Pulmonary artery endothelial cell (primary cell): ENCODE results near the gene GJE1. TPM values are rescaled to one million over a fixed set of nuclear protein-coding genes. Genes with fewer than 3 reads are reported as not detected.

Experiments used
- DNase-seq: peaks from one replicate; pipeline ENCODE4 v3.0.0-alpha.2; 2011; ENCODE audit warnings: low read depth, low spot score
- total RNA-seq: library from RNA; depleted of rRNA; stranded (reverse); fragments of >200 nt; gene quantifications from 2 replicates; pipeline ENCODE4 v1.2.3, GENCODE V29; 2014

GJE1 gene
- total RNA-seq, 1 donor from 2014 or later = not detected

DNA sequence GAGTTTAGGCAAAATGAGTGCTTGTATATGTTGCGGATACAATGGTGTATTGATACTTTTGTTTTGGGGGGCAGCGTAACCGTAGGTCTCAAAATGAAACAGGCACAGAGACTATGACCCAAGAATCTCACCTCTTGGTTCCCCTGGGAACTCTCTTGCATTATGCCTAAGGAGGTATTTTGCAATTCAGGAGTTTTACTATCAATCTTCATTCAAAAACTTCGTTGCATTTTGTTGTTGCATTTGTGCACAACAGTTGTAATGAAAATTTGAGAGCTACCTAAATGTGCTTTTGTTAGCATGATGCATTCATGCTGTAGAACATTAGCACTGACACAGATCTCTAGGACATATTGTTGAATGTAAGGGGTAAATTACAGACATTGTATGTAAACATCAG is 32.5 kb downstream of the GJE1 start:
- DNase-seq = no peak

DNA sequence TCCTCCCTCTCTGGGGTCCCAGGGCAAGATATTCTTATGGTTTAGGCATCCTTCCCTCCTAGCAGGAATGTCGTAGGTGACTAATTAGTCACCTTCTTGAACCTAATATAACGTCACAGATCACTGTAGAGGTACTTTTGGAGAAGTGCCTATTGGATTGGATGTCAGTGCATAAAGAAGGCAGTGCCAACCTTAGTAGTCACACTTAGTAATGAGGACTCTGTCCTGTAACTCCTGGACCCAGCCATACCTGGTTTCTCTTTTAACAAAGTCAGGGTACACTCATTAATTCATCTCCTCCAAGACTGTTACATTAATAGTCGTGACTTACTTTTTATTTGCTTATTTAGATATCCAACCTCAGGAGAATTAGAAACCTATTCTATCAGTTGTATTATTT is 34.3 kb downstream of the GJE1 start:
- DNase-seq = no peak

DNA sequence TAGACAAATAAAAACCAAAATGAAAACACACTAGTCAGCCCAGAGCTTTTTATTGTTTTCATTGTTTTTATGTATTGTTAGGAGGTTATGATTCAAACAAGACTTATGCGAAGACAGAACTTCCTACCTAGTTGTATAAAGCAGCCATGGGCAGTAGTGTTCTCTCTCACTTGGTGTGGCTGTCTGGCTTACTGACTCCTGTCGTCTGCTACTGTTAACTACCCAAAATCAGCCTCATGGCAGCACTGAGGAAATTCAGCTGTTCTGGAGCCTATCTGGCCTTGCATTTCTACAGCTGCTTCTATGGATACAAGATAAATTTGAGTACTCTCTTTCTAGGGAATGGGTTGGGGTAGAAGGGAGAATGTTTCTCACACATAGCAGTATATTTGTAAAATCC is 34.8 kb downstream of the GJE1 start:
- DNase-seq = no peak

DNA sequence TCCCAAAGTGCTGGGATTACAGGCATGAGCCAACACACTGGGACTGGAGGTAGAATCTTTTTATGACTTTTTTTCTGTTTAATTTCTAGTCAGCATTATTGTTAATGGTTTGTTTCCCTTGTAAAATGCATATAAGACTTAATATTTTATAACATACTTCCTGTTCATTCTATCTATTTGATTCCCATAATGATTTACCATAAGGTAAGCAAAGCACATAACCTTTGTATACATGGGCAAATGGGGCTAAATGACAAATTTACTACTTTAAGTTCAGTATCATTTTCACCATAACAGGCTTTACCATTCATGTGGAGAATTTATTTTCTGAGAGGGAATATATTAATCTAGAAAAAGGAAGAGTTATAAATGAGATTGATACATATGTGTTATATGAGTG is 38.6 kb downstream of the GJE1 start:
- DNase-seq = no peak

DNA sequence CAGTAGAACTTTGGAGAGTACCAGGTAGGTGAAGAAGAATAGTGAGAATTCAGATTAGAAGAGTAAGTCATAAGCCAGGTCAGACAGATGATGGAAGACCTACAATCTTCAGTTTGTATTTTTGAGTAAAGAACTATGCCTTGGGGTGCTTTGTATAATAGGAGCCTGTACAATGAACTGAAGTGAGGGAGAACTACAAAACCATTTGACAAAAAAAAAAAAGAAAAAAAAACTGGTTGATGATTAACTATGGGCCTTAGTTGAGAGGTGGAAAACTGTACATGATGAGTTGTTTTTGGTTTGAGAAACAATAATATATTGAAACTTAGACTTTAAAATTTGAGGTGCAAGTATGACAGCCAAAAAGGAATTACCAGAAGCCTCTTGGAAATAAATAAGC is 40.0 kb downstream of the GJE1 start:
- DNase-seq = no peak

DNA sequence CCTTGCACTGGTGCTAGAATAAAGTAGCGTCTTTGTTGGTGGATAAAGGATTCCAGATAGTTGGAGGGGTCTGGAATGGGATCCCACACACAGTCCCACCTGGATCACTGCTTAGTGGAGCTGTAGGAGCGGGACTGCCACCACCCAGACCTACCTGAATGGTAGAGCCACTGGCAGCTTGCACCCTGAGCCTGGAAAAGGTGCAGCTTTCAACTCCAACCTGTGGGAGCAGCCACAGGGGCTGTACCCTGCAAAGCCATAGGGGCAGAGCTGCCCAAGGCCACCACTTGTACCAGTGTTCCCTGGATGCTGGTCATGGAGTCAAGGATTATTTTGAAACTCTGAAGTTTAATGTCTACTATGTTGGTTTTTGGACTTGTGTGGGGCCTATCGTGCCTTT is 41.3 kb downstream of the GJE1 start:
- DNase-seq = no peak

DNA sequence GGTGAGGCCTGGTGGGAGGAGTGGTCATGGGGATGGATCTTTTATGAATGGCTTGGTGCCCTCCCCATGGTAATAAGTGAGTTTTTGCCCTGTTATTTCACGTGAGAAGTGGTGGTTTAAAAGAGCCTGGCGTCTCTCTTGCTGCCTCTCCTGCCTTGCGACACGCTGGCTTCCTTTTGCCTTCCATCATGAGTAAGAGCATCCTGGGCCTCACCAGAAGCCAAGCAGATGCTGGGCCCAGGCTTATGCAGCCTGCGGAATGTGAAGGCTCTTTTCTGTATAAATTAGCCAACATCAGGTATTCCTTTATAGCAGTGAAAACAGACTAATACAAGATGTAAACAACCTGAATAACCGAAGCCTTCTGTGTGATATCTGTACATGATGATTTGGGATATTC is 42.0 kb downstream of the GJE1 start:
- no peak for DNase-seq

DNA sequence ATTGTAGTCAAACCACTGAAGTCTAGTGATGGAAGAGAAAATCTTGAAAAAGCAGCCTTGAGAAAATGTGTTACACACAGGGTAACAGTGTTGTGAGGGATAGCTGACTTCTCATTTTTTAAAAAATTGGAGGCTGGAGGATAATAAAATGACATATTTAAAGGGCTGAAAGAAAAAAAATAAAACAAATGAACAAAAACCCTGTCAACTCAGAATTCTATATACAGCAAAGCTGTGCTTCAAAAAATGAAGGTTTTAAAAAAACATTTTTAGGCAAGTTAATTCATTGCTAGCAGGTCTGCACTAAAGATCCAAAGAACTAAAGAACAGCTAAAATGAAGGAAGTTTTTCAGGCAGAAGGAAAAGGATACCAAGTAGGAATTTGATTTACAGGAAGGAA is 45.4 kb downstream of the GJE1 start:
- DNase-seq = no peak

GRCh38 chr6:142182004-142182403 is 49.3 kb downstream of the GJE1 start:
- DNase-seq = no peak

GRCh38 chr6:142183351-142183750 is 50.6 kb downstream of the GJE1 start:
- DNase-seq = no peak

GRCh38 chr6:142184307-142184706 is 51.6 kb downstream of the GJE1 start:
- DNase-seq = no peak

Other genes starting within 250 kb of the GJE1 start
- gene NMBR, start 14.2 kb downstream of the GJE1 start, total RNA-seq = 0.11 TPM in 1 of 2 replicates, not detected in the other
- 54.5 and 61.7 TPM in 2 replicates for gene VTA1, start 14.3 kb downstream of the GJE1 start, total RNA-seq
- 10.0 and 14.5 TPM in 2 replicates for gene ADGRG6, start 169.1 kb downstream of the GJE1 start, total RNA-seq